HG03175 (cell line): ENCODE results near the gene GCGR.

Experiments
- ATAC-seq: cut with Tn5 transposase; IDR thresholded peaks from one replicate; pipeline ENCODE4 v1.9.1; 2021; ENCODE audit warnings: mild to moderate bottlenecking, moderate library complexity; ENCODE audit not compliant: unreplicated experiment

Gene GCGR

DNA sequence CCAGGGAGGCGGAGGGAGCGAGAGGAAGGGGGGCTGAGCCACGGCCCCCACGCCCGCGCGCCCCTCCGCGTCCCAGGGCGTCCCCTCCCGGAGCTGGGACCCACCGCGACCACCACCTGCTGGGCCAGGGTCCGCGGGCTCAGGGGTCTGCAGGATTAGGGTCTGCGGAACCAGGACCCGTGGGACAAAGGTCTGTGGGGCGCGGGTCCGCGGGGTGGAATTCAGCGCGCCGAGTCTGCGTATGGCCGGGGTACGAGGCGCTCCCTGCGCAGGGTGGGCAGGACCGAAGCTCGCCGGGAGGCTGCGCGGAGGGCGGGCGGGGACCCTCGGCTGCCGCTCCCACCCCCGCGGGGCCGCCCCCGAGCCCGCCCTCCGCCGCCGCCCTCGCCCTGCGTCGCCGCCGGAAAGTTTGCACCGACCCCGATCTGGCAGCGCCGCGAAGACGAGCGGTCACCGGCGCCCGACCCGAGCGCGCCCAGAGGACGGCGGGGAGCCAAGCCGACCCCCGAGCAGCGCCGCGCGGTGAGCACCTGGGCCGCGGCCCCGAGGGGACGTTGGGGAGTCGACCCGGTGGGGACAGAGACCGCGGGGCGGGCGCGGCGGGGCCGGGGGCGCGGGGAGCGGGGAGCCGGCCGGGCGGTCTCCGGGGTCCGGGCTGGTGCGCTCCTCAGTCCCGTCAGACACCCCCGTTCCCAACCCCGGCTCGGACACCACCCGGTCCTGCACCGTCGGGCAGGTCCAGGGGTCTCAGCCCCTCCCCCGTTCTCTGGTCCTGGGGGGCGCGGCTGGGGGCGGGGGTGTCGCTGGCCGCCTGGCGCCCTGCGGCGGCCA is at the start of gene GCGR:
GCGR (plus strand) TSS at position 423 of the 831 bp plus-strand sequence. CDS start 4,869 bp downstream, outside the sequence.
- no peak for ATAC-seq

DNA sequence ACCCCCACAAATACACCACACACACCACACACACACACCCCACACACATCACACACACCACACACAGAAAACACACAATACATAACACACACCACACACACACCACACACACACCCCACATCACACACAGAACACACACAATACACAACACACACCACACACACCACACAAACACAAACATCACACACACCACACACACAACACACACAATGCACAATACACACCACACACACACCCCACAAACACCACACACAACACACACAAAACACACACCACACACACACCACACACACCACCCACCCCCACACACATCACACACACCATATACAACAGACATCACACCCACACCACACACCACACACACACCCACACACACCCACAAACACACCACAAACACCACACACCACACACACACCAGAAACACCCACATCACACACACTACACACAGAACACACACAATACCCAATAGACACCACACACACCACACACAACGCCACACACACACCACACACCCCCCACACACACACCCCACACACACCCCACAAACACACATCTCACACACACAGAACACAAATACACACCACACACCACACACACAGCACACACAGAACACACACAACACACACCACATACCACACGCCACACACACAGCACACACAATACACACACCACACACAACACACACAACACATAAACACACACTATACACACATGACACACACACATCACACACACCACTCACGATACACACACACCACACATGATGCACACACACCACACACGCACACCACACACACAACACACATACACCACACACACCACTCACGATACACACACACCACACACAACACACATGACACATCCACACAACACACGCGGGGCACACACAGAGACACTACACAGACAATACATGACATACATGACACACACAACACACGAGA is 11.0 kb upstream of the GCGR start:
- ATAC-seq, result no peak

- no peak for ATAC-seq
Measured at GRCh38 chr17:81794074-81794476, 9.9 kb upstream of the GCGR start.

GRCh38 chr17:81794509-81794908 is 9.4 kb upstream of the GCGR start:
- no peak for ATAC-seq

DNA sequence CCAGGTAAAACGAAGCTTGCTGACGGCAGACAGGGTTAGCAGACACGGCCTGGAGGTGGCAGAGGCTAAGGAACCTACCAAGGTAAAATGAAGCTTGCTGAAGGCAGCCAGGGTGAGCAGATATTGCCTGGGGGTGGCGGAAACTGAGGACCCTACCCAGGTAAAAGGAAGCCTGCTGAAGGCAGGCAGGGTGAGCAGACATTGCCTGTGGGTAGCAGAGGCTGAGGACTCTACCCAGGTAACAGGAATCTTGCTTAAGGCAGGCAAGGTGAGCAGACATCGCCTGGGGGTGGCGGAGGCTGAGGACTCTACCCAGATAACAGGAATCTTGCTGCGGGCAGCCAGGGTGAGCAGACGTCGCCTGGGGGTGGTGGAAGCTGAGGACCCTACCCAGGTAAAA is 2.6 kb upstream of the GCGR start:
- no peak for ATAC-seq

DNA sequence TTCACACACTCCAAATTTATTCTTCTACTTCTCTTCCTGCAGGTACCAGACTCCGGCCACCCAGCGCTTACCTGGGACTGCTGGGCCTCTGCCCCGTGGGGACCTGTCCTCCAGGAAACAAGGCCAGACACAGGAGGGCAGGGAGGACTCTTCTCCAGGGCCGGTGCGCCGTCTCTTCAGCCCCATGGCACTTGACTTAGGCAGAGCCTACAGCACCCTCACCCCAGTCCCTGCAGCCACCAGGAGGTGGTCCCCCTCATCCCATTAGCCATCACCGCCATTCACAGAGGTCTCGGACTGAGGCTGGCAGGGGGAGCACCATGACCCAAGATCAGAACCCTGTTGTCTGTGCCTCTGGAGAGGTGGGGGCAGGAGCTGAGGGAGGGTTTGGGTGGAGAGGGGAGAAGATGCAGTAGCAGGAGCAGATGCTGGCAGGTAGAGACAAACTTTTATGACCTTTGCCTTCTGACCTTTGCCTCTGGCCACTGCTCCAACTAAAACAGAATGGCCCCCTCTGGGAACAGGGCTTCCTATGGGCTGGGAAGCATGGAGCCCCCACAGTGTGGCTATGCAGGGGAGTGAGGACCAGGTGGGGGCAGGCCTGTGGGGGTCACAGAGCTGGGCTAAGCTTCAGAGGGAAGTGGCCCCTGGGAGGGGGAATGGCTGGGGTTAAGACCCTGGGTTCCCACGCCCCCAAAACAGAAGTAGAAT is 1.7 kb upstream of the GCGR start:
- ATAC-seq, result no peak

DNA sequence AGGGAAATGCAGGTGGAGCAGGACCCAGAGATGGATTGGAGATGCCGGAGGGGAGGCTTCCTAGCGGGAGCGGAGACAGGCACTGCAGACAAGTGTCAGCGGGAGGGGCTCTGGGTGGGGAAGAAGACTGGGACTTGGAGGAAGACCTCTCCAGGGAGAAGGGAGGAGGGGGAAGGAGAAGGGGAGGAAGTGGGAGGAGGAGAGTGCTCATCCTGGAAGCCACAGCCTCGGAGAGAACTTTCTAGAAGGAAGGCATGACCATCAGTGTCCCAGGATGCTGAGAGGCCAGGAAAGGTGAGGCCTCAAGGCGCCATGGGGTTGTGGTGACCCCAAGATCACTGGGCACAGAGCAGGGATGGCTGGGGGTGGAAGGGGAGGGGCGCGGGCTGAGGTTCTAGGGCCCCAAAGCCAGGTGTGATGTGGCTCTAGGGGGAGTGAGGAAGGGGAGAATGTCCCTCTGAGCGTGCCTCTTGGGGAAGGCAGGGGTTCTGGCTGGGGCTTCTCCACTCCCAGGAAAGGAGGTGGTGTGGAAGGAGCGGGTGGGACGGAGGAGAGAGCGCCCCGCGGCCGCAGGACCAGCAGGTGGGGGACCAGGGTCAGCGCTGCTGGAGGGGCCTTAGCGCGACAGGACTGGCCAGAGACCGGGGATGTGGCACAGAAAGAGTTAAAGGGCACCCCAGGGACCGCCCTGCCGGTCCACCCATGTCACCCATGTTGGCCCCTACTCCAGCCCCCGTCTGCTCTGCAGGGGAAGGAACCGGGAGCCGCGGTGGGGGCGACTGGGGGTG is 900 bp upstream of the GCGR start:
- no peak for ATAC-seq

DNA sequence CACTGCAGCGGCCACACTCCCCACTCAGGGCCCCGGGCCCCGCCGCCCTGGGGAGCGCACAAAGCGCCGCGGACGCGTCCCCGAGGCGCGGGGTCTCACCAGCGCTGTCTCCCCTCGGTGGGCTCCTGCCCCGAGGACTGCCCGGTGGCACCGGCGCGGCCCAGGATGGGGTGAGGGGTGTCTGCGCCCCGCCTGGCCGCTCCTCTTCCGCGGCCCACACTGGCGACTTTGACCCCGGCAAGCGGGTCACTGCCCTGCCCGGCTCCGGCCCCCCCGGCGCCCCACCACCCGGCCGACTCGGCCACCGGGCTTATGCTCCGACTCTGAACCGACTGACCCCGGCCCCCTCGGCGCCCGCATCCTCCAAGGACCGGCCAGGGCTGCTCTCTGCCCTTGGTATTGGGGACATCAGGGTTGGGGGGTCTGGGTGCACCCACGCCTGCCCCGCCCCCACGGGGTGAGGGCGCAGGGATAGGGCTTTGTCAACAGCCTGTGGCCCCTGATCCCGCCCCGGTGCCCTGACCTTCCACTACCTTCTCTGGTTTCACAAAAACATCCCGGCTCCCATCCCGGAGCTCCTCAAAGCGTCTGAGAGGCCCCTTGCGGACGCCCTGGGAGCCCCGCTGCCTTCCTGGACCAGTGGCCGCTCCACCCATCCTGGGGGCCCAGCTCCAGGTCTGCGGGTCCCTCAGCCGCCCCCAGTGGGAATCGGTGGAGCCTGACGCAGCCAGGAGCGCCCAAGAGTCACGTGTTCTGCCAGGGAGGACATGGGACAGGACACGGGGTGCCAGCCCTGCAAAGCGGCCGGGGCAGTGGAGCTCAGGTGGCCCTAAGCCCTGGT is 829 bp downstream of the GCGR start:
- no peak for ATAC-seq

DNA sequence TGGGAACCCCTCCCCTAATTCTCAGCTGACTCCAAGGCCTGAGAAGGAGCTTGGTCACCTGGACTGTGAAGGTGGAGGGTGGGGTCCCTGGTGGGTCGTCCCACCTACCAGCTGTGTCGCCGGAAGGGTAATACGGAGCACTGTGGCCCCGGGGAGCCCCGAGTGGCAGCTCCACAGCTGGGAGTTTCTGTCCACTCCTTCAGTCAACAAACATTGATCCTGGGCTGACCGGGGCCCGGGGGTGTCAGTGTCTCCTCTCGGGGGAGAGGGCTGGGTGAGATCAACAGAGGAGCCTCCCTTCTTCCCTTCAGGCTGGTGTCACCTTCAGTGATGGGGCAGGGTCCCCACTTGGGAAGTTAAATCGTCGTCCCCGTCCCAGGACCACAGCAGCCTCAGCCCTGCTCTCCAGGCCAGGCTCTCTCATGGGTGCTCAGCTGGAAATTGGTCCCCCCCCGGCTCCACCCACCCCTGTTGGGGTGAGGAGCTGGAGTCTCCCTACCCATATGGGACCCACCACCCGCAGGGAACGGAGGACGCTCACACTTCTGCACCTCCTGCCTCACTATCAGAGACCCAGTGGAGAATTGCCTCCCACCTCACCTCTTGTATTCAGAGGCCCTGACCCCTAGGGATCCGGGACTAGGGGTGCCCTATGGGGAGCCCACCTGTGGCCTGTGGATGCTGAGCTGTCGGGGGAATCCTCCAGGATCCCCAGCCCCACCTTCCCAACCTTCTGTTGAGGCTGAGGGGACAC is 1.9 kb downstream of the GCGR start:
- ATAC-seq, result no peak

DNA sequence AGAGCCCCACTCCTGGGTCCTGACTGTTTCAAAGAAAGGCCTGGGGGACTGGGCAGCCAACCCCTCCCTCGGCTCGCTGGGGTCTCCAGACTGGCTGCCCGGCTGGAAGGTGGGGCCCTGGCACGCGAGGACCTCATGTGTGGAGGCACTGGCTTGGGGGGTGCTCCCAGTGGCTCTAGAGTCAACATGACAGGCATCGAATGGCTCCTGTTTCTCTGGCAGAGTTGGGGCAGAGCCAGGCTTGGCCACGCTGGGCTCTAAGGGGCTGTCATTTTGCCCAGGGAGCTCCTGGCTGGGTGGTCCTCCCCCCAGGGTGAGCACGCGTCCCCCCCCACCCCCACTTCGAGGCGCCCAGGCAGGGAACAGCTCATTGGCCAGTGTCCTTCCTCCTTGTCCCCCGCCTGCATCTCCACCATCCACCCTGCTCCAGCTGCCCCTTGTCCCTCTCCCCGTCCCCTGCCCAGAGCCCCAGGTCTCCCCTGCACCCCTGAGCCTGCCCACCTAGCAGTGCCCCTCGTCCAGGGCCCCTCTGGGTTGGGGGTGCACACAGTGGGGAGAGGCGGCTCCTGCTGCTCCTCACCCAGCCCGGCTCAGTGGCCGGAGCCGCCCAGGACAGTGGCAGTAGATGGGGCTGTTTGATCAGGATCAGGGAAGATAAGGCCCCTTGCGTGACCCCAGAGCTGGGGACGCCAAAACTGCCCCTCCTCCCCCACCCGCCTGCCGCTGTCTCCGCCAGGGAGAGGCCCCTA is 2.7 kb downstream of the GCGR start:
- ATAC-seq, result no peak

DNA sequence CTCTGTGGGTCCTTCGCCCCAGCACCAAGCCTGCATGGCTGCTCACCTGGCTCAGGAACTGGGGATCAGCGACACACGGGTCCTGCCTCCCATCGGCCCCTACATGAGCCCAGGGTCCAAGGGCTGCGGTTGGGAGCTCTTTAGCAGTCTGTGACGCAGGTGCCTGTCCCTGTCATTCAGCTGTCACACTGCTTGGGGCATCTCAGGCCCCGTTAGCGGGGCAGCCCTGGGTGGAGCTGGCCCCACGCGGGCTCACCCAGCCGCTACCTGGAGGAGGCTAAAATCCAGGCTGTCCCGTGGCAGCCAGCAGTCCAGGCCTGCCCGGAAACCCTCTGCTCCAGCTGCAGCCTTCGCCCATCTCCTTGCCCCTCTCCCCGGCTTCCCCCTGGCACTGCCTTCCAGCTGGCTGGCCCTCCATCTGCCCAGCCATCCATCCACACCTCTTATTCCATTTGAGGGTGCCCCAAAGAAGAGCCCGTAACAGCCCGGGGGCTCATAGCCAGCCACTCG is 3.3 kb downstream of the GCGR start:
- ATAC-seq, result no peak

DNA sequence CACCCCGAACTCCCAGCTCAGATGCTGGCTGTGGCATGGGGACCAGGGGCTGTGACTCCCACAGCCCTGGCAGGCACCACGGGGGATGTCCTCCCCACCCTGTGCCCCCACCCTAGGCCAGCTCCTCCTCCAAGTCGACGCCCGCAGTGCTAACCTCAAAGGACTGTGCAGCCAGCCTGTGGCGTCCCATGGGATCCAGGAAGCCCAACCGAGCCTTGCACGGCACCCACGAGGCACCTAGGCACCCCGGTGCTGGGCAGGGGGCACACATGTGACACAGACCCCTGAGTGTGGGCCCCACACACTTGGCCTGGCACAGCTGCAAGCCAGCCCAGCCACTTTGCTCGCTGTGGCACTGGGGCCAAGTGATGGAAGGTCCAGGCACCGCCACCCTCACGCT is 3.9 kb downstream of the GCGR start:
- ATAC-seq, result no peak

GRCh38 chr17:81808778-81809555 is 5.0 kb downstream of the GCGR start:
- no peak for ATAC-seq

DNA sequence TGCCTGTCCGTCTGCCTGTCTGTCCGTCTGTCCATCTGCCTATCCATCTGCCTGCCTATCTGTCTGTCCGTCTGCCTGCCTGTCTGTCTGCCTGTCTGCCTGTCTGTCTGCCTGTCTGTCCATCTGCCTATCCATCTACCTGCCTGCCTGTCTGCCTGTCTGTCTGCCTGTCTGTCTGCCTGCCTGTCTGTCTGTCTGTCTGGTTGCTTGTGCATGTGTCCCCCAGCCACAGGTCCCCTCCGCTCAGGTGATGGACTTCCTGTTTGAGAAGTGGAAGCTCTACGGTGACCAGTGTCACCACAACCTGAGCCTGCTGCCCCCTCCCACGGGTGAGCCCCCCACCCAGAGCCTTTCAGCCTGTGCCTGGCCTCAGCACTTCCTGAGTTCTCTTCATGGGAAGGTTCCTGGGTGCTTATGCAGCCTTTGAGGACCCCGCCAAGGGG is 5.6 kb downstream of the GCGR start:
- ATAC-seq, result no peak

DNA sequence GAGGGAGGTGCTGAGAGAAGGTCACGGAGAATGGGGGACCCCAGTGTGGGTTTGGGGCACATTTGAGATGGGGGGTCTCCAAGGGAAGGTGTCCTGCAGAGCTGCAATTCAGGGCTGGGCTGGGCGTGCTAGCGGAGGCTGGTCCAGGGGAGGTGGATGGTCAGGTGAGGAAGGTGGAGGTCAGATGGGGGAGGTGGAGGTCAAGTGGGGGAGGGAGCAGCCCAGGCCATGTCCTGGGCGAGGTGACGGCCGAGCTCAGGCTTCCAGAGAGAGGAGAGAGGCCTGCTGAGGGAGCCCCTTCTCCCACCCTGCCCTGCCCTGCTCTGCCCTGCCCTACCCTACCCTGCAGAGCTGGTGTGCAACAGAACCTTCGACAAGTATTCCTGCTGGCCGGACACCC is 6.5 kb downstream of the GCGR start:
- ATAC-seq, result no peak

- no peak for ATAC-seq
Measured at GRCh38 chr17:81810892-81811704, 7.1 kb downstream of the GCGR start.
